CD4-positive, alpha-beta T cell treated with Interleukin-6 at 100 ng/mL for 8 hours (primary cell): Measurements from ENCODE around the gene OBP2B.
A peak's percentile ranks its signal among the peaks of the same experiment; 100 is the strongest.
"Not testable (repeated sequence)": the region's sequence is repeated elsewhere in the genome, so short reads cannot be mapped to it uniquely, and the experiment has no call there.

Experiments used
- DNase-seq: peaks from one replicate; pipeline ENCODE4 v3.0.0-alpha.2; 2020; ENCODE audit warnings: mixed read lengths, low spot score

OBP2B gene

GRCh38 chr9:133238272-133238850 lies 29.3 kb upstream of the OBP2B start:
- DNase-seq: peak; percentile 20

GRCh38 chr9:133237035-133237731 lies 28.1 kb upstream of the OBP2B start:
- no peak for DNase-seq

DNA sequence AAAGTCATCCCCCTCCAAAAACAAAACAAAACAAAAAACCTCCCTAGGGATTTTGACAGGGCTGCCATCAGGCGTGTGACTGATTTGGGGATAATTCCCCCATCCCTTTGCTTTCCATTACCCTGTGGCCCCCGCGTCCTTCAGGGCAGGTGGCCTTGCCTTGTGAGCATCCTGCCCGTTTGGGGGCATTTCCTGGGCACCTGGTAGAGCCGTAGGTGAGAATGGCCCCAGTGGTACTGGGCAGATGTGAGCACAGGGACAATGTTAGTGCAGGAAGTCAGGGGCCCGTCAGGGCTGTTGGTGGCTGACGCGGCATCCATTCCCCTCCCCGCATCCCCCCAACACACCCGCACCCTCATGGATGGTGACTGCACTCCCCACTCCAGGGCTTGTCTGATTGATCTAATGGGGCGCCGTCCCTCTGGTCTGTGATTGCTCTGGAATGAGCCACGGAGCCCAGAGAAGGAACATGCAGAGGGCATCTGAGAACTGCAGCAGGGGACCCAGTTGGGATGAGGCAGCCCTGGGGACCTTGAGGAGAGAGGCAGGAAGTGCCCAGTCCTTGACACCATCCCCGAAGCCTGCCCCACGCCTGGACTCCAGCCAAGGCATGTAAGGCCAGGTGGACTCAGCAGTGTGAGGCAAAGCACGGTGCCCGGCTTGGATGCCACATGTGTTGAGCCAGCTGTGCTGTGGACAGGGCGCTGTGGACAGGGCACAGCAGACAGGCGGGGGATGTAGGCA lies 27.4 kb upstream of the OBP2B start:
- DNase-seq: not testable (repeated sequence)

GRCh38 chr9:133235549-133236222 lies 26.6 kb upstream of the OBP2B start:
- no peak for DNase-seq

DNA sequence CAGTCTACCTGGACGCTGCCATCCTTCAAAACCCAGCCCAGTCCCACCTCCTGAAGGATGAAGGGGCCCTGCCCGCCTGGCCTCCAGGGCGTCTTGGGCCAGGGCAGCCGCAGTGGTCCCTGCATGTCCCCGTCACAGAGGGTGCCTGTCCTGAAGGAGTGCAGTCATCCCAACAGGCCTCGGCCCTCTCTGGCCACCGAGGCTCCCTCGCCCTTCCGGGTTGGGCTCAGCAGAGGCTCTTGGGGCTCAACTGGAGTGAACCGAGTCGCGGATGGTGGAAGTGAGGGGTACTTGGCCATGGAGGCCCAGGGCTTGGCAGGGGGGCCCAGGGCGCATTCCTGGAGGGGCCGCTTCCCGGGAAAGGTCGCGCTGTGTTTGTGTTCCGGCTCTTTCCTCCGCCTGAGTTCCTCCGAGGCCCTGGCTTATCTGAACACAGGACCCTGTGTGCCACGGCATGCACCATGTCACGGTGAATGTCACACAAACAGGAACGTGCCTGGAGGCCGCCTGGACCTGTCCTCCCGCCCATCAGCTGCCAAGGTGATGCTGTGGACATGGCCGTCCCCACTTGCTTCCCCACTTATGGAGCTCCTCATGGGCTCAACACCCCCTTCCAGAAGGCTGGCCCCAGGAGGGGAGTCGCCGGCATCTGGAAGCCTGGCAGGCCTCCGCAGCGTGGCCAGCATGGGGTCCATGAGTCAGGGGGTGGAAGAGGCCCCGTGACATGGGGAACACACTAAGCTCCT lies 25.7 kb upstream of the OBP2B start:
- no peak for DNase-seq

DNA sequence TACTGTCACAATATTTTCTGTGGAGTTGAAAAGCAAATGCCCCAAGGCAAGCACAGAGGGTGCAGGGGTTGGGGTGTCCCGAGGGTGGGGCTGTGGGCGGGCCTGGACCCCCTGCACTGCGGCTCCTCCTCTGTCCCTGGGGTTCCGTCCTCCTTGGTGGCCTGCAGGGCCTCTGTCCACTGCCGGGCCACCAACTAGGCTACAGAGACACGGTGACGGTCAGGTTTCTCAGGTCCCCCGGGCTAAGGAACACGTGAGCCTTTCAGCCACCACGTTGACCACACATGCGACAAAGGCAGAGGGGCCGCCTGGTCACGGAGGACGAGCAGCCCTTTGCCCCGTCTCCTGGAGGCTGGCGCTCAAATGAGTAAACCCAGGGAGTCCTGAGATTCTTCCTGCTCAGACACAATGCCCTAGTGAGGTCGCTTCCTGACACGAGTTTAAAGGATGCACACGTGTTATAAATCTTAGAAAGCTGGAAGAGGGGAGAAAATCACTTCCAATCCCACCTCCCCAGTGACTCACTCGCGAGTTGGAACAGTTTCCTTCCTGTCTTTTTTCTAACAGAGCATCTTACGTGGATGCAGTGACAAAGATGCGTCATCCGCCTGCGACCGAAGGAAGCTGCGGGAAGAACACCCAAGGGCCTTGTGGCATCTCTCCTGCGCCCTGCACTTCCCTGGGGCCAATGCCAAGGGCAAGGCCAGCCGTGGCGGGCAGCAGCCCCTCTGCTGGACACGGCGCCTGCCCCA lies 24.8 kb upstream of the OBP2B start:
- no peak for DNase-seq

DNA sequence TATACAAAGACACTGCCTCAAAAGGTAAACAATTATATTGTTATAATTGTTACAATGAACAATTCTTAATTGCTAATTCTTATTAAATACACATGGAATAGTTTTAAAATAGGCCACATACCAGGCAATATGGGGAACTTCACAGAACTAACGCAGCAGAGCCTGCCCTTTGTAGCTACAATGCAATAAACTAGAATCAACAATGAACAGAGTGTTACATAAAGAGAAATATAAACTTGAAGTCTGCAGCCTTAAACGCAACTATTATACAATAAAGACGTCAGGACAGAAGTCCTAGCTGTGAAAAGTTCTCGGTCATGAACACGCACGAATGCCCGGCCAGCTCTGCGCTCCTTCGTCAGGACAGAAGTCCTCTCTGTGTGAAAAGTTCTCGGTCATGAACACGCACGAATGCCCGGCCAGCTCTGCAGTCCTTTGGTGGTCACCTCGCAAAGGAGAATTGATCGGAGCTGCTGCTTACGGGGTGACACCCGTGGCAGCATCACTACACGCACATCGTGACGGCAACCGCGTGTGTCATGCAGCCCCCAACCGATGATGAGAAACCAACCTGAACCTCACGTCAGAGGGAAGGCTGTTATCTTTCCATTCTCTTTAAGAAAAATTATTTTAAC lies 23.0 kb upstream of the OBP2B start:
- DNase-seq: not testable (repeated sequence)

- not testable (repeated sequence) for DNase-seq
Measured at GRCh38 chr9:133230514-133230913, 21.5 kb upstream of the OBP2B start.

DNA sequence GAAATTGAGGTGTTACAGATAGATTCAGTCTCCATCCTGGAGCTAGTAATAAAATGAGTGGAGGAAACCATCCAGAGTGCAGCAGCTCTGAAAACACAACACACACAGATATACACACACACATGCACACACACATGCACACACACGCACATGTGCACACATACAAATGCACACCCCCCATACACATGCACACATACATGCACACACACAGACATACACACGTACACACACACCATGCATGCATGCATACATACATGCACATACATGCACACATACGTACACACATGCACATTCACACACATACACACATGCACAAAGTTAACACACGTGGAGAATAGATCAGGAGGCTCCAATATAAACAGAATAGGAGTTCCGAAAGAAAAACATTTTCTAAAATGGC lies 21.0 kb upstream of the OBP2B start:
- no peak for DNase-seq

GRCh38 chr9:133228474-133229193 lies 19.6 kb upstream of the OBP2B start:
- not testable (repeated sequence) for DNase-seq

GRCh38 chr9:133227996-133228395 lies 18.9 kb upstream of the OBP2B start:
- DNase-seq: not testable (repeated sequence)

DNA sequence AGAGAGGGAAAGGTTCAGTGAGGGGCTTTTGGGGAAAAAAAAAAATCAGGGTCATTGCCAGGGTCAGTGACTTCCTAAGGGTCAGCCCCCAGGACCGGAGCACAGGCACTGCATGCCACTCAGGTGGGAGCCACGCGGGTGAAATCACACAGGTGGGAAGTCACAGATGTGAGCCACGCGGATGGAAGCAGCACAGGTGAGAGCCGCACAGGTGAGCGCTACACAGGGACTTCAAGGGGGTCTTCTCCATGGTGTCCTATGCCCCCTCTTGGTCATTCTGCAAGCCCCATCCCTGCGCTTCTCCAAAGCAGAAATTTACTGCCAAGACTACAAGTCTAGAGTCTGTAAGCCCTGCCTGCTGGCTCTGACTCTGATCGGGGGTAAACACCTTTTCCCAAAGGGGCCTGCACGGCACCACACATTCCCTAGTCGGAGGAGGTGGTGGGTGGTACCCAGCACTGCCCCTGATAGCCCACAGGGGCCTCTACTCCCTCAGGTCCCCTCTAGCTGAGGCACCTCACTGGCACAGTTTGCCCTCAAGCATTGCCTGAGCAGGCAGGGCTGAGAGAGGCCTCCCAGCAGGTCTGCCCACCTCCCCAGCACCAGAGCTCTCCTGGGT lies 18.3 kb upstream of the OBP2B start:
- DNase-seq: no peak

DNA sequence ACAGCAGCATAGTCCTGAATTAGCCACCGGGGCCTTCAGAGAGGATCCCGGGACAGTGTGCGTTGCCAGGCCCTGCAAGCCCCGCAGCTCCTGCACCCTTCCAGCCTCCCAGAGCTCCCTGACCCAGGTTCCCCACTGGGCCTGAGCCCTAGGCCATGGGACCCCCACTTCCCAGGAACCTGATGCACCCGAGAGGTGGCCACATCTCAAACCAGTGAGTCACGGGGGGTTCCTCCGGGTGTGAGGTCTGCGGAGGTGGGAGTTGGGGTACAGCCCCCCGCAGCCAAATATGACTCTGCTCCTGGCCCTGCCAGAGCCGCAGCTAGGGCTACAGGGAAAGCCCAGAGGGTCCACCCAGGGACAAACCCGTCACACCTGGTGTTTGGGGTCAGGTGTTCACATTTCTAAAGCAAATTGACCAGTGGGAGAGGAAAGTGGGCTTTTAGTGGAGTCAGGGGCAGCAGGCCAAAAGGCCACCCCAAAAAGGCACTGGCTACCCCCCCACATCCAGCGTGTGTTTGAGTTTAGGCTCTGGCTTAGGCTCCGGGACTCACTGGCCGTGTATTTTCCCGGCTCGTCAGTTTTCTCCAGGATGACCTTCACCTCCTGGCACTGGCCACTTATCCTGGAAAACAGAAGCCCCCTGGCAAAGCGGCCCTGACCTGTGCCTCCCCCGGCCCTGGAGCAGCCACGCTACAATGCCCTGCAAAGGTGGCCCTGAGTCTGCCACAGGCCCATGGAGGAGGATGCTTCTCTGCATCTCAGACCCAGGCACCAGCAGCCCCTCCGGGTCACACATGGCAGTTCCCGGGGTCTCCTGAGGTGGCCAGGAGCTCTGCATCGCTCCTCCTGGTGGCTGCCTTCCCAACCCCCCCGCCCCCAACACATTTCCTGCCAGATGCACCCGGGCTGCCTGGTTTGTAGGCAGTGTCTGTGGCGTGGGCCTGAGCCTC lies 17.4 kb upstream of the OBP2B start:
- no peak for DNase-seq

DNA sequence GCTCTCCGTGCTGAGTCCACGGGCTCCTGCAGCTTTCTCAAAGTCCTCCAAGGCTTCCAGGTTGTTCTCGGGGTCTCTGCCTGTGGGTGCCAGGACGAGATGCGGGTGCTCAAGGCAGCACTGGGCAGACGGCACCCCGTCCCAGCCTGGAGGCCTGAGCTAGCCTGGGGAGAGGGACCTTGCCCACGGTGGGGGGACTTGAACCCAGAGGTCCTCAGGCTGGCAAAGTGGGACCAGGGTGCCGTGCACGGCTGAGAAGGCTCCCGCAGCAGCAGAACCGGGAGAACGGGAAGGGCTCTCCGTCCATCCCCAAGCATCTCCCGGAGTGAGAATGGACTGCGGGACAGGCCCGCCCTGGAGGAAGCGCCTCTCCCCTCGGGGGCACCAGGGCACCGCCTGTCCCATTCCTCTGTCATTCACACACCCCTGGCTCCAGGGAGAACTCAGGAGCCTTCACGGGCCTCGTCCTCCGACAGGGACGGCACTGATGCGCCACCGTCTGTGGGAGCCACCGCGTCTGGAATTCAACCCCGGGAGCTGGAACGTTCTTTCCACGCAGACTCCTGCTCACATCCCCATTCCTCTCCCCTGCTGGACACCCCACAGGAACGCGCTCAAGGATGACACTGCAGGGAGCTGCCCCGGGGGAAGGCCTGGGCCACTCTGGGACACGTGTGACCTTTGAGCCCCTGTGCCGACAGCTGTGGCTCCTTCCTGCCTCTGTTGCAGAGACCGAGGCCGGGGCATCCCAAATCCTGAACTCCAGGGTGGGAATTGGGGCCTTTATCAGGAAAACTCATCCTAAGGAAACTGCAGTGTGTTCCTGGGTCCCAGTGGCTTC lies 16.3 kb upstream of the OBP2B start:
- no peak for DNase-seq

GRCh38 chr9:133224762-133225161 lies 15.7 kb upstream of the OBP2B start:
- DNase-seq: no peak

DNA sequence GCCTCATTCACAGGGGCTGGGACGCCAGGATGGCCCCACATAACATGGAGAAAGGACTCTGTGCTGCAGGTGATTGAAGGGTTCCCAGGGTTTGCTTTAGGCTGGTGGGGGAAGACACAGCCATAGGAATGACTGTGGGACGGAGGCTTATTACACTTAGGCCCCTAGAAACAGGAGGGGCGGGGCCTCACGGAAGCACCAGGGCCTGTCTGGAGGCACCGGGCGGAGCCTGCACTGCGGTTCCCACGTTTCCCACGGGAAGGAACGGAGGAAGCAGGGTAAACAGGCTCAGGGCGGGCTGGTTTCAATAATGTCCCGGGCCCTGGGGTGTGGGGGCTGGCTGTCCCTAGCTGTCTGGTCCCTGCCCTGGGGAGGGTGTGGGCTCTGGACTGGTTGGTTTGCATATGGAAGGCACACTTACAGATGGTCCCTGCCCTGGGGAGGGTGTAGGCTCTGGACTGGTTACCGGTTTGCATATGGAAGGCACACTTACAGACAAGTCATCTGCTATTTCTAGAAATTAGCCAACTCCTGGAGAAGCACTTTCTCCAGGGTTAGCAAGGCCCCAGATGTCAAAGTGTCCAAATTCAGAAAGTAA lies 14.2 kb upstream of the OBP2B start:
- DNase-seq: not testable (repeated sequence)

DNA sequence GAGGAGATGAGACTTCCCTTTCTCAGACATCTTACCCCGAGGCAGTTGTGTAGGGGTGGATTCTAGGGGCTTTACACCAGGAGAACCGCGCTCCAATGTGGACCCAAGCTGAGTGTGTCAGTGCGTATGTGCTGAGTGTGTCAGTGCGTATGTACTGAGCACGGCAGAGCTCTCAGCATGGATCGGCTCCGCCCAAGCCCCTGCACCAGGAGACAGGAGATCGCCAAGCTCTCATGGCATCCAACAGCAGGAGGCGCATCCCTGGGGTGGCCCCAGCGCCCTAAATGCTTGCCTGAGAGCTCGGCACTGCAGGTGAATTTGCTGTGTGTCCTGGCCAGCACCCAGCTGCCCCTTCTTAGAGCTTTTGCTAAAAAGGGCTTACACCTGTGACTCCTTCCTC lies 12.9 kb upstream of the OBP2B start:
- DNase-seq: not testable (repeated sequence)
